SK-N-MC (cell line): ENCODE measurements around the gene LARGE1.
"Not testable (repeated sequence)": the region's sequence is repeated elsewhere in the genome, so short reads cannot be mapped to it uniquely, and the experiment has no call there.

Experiments used
- DNase-seq: peaks from one replicate; pipeline ENCODE4 v3.0.0-alpha.2; 2011; ENCODE audit warnings: low read depth, low spot score
- H3K27ac ChIP-seq: fragments of 200-600 bp; sonication (generic); 2 replicates; pipeline ENCODE4 v1.5.1; 2016; ENCODE audit warnings: mixed run types
- H3K36me3 ChIP-seq: fragments of 200-600 bp; sonication (generic); 2 replicates; pipeline ENCODE4 v1.6.1; 2017; ENCODE audit warnings: antibody characterized with exemption, low read length, mixed read lengths; ENCODE audit not compliant: insufficient read depth
- H3K4me3 ChIP-seq: fragments of 200-600 bp; sonication (generic); 2 replicates; pipeline ENCODE4 v1.5.1; 2016
- H3K9ac ChIP-seq: fragments of 200-600 bp; sonication (generic); 2 replicates; pipeline ENCODE4 v1.8.0; 2017; ENCODE audit warnings: mixed run types, mixed read lengths; ENCODE audit not compliant: insufficient read length
- H3K9me3 ChIP-seq: fragments of 200-600 bp; sonication (generic); 2 replicates; pipeline ENCODE4 v1.6.1; 2017; ENCODE audit warnings: low read depth, mild to moderate bottlenecking, antibody characterized with exemption, low read length, moderate library complexity, mixed read lengths
- EZH2 ChIP-seq: fragments of 200-600 bp; sonication (generic); IDR thresholded peaks from one replicate; pipeline ENCODE4 v1.6.1; 2017; ENCODE audit warnings: antibody characterized with exemption
- FOXP2 ChIP-seq: optimal IDR thresholded peaks from 2 replicates; pipeline ENCODE3; 2011; ENCODE audit warnings: mild to moderate bottlenecking, moderate library complexity; ENCODE audit not compliant: insufficient read depth; ENCODE audit errors: extremely low read length, control extremely low read depth
- POLR2AphosphoS5 ChIP-seq: IDR thresholded peaks from 2 replicates; pipeline ENCODE4 v1.6.1; 2012; ENCODE audit warnings: mild to moderate bottlenecking, low read depth, low read length, borderline replicate concordance

Gene LARGE1

DNA sequence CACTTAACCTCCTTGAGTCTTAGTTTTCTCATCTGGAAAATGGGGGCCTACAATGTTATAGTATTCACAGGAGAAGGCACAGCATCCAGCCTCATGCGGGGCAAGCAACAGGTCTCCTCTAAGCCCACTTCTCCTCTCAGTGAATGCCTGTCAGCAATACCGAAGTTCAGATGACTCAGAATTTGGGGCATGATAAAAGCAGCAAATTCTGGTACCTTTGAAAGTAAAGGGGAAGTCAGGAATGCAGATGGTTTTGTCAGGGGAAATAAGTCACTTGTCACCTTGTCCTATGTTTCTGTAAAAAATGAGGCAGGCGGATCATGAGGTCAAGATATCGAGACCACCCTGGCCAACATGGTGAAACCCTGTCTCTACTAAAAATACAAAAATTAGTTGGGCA, 350.2 kb downstream of the LARGE1 start:
- H3K4me3 ChIP-seq: no peak overlapping the region
- no peak for DNase-seq
- no peak overlapping the region for H3K9ac ChIP-seq
- no peaks in the 10 kb centered on the region for H3K36me3 ChIP-seq
- H3K27ac ChIP-seq: no peak overlapping the region
- TF ChIP-seq FOXP2: no peak
- no peak for TF ChIP-seq EZH2
- no peak for TF ChIP-seq POLR2AphosphoS5
- no peaks in the 10 kb centered on the region for H3K9me3 ChIP-seq

DNA sequence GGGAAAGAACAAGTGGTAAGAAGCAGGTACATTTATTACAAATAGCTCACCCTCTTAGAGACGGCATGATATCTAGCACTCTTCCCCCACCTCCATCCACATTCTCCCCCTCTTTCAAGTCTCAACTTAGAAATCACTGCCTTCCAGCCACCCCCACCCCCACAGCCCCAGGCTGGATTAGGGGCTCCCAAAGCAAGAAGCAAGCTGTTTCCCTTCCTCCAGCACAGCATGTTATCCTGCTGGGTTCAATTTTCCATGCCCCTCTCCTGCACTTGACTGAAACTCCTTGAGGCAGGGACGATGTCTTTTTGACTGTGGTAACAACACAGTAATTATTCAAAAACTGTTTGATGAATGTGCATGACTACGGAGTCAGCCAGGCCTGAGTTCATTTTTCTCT, 350.7 kb downstream of the LARGE1 start:
- H3K9ac ChIP-seq: no peak overlapping the region
- H3K9me3 ChIP-seq: no peaks in the 10 kb centered on the region
- no peak overlapping the region for H3K27ac ChIP-seq
- H3K4me3 ChIP-seq: no peak overlapping the region
- no peaks in the 10 kb centered on the region for H3K36me3 ChIP-seq
- no peak for TF ChIP-seq POLR2AphosphoS5
- TF ChIP-seq FOXP2: no peak
- TF ChIP-seq EZH2: no peak
- DNase-seq: no peak

DNA sequence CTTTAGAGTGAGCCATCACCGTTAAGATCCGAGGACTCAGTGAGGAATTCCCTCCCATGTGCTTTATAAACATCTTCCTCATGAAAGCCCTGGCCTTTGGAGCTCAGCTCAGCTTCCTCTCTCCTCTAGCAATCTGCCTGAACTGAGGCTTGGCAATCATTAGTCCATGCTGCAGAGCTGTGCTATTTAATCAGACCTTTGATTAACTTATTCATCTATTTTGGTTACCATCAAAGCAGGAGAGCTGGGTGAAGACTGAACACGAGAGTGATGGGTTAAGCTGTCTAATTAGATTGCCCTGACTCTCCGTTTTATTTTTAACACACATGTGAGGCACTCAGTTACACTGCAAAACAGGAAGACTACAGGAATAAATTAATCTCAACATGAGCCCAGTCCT, 351.3 kb downstream of the LARGE1 start:
- Histone ChIP-seq H3K9ac (no peak overlapping the region), H3K9me3 (no peaks in the 10 kb centered on the region), H3K36me3 (no peaks in the 10 kb centered on the region), H3K27ac (no peak overlapping the region), H3K4me3 (no peak overlapping the region)
- DNase-seq: no peak
- TF ChIP-seq EZH2 (no peak), POLR2AphosphoS5 (no peak), FOXP2 (no peak)

DNA sequence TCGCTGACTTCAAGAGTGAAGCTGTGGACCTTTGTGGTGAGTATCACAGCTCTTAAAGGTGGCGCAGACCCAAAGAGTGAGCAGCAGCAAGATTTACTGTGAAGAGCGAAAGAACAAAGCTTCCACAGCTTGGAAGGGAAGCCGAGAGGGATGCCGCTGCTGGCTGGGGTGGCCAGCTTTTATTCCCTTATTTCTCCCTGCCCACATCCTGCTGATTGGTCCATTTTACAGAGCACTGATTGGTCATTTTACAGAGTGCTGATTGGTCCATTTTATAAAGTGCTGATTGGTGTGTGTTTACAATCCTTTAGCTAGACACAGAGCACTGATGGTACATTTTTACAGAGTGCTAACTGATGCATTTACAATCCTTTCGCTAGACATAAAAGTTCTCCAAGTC, 353.8 kb downstream of the LARGE1 start:
- H3K4me3 ChIP-seq, H3K9ac ChIP-seq, H3K36me3 ChIP-seq, DNase-seq, H3K27ac ChIP-seq, H3K9me3 ChIP-seq: not testable (repeated sequence)

DNA sequence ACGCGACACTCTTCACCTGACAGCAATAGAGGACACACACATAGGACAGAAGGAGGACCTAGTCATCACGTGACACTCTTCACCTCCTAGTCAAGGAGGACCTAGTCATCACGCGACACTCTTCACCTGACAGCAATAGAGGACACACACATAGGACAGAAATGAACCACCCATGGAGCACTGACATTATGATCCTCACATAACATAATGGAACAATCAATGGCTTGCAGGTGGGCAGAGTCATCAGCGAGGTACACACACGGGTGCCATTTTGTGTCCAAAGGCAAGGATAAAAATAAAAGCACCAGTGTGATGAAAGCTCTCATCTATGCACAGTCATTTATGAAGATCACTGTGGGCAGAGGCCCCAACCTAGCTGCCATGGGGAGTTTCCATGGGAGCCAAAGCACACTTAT, 354.7 kb downstream of the LARGE1 start:
- no peak for DNase-seq
- no peaks in the 10 kb centered on the region for H3K9me3 ChIP-seq
- TF ChIP-seq FOXP2: no peak
- TF ChIP-seq POLR2AphosphoS5: no peak
- TF ChIP-seq EZH2: no peak
- H3K4me3 ChIP-seq: no peak overlapping the region
- no peak overlapping the region for H3K9ac ChIP-seq
- H3K36me3 ChIP-seq: no peaks in the 10 kb centered on the region
- no peak overlapping the region for H3K27ac ChIP-seq

DNA sequence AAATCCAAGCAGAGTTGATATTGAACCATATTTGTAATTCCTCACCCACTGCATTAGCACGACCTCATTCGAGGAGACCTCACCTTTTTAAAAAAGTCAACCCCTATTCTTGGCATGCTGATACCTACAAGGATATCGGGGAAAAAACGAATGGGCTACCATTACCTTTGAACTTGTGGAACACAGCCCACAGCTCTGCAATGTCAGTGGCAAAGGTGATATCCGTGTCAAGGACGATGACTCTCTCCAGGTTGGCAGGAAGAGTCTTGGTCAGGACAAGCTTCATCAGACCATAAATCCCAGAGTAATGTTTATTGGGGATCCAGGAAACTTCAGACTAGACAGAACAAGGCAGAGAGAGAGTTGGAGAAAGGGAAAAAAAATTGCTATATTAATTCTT, 355.6 kb downstream of the LARGE1 start:
- no peak for DNase-seq
- no peaks in the 10 kb centered on the region for H3K36me3 ChIP-seq
- TF ChIP-seq FOXP2 (no peak), POLR2AphosphoS5 (no peak), EZH2 (no peak)

DNA sequence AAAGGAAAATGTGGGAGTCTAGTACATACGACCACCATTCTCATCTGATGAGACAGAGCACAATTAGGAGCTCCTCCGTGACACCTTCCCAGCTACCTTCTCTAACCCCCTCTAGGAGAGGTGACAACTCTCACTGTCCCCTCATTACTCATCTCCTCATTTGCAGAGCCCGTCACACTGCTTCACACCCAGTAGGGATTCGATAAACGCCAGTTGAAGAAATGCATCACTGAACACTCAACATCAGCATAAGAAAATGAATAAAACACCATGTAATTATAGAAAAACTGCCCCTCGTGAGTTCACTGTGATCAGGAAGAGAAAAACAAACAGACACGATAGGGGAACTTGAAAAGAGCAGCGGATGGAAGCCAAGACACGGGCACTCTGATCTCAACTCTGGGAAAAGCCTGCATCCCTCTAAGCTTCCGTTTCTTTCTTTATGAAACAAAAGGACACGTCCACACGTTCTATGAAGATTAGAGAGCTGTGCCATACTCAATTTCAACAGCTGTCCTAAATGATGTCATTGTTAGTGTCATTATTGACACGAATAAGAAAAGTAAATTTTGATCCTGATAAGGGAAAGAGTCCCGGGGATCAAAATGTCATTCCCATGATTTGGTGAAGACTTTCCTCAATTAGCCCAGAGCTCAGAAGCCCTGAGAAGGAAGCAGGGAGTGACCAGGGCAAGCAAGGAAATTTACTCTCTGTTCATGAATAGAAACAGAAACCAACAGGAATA, 356.9 kb downstream of the LARGE1 start:
- Histone ChIP-seq H3K9me3 (no peaks in the 10 kb centered on the region), H3K27ac (no peak overlapping the region), H3K36me3 (no peaks in the 10 kb centered on the region), H3K4me3 (no peak overlapping the region), H3K9ac (no peak overlapping the region)
- TF ChIP-seq EZH2: no peak
- no peak for TF ChIP-seq POLR2AphosphoS5
- no peak for TF ChIP-seq FOXP2
- no peak for DNase-seq

More for the DNA sequence above, 355.6 kb downstream of the LARGE1 start:
- no peak overlapping the region for H3K27ac ChIP-seq
- no peak overlapping the region for H3K9ac ChIP-seq
- no peaks in the 10 kb centered on the region for H3K9me3 ChIP-seq
- H3K4me3 ChIP-seq: no peak overlapping the region

DNA sequence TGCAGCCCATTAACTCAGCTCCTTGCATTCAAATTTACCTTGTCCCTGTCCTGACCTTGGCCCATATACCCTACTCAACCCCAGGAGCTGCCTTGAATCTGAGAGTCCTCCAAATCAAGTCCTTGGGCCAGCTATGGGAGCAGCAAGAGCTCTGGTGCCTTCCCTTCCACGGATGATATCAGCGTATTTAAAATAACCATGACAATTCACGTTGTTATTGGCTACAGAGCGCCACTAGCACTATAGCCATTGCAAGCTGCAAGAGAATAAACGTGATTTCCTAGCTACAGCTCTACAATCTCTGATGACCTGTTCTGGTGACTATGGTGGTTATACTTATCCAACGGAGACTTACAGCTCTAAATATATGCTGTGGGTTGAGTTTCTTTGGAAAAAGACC, 357.8 kb downstream of the LARGE1 start:
- no peak overlapping the region for H3K27ac ChIP-seq
- H3K4me3 ChIP-seq: no peak overlapping the region
- H3K36me3 ChIP-seq: no peaks in the 10 kb centered on the region
- H3K9me3 ChIP-seq: no peaks in the 10 kb centered on the region
- TF ChIP-seq POLR2AphosphoS5 (no peak), EZH2 (no peak), FOXP2 (no peak)
- DNase-seq: no peak
- H3K9ac ChIP-seq: no peak overlapping the region
